Endothelial cell (in vitro differentiated cells): ENCODE results near the gene NIPAL3. TPM values are rescaled to one million over a fixed set of nuclear protein-coding genes. Genes with fewer than 3 reads are reported as not detected.

ENCODE experiments used
- DNase-seq: peaks from one replicate; pipeline ENCODE4 v3.0.0; 2021; ENCODE audit warnings: low spot score
- H3K27ac Mint-ChIP-seq: one replicate; pipeline ENCODE4 v1.8.0; 2021; ENCODE audit warnings: mixed read lengths, inconsistent platforms; ENCODE audit not compliant: unreplicated experiment
- H3K27me3 Mint-ChIP-seq: one replicate; pipeline ENCODE4 v1.8.0; 2021; ENCODE audit warnings: mild to moderate bottlenecking, moderate library complexity, mixed read lengths, inconsistent platforms; ENCODE audit not compliant: unreplicated experiment
- H3K36me3 Mint-ChIP-seq: one replicate; pipeline ENCODE4 v1.8.0; 2021; ENCODE audit warnings: mild to moderate bottlenecking, low read depth, mixed read lengths, inconsistent platforms; ENCODE audit not compliant: unreplicated experiment
- H3K4me1 Mint-ChIP-seq: one replicate; pipeline ENCODE4 v1.8.0; 2021; ENCODE audit warnings: mild to moderate bottlenecking, mixed read lengths, inconsistent platforms; ENCODE audit not compliant: unreplicated experiment
- H3K4me3 Mint-ChIP-seq: one replicate; pipeline ENCODE4 v1.8.0; 2021; ENCODE audit warnings: mild to moderate bottlenecking, mixed read lengths, inconsistent platforms; ENCODE audit not compliant: unreplicated experiment
- H3K9me3 Mint-ChIP-seq: one replicate; pipeline ENCODE4 v1.8.0; 2021; ENCODE audit warnings: mixed read lengths, inconsistent platforms; ENCODE audit not compliant: unreplicated experiment
- long read RNA-seq: library from polyadenylated mRNA; unstranded; transcript quantifications from one replicate; pipeline ENCODE4 v2.0.0, GENCODE V29; 2020; ENCODE audit not compliant: unreplicated experiment
- total RNA-seq: library from RNA; stranded (reverse); fragmentation: NEBNext Ultra II Directional; extraction: Animal tissue kit (Norgen Biotek cat#: 25700); gene quantifications from one replicate; pipeline ENCODE4 v1.2.1, GENCODE V29; 2021; ENCODE audit not compliant: unreplicated experiment
- TF ChIP-seq, protein P1 (sequence below): fragments of 200-600 bp; sonication (generic); IDR thresholded peaks from one replicate; pipeline ENCODE4 v1.5.0; 2021; ENCODE audit warnings: antibody characterized with exemption; ENCODE audit not compliant: unreplicated experiment

Gene NIPAL3
- total RNA-seq: 9.4 TPM
- long read RNA-seq, partial matches to known transcripts: 0 of 13 reads
- long read RNA-seq, other reads (novel, unspliced or antisense): 6 of 13 reads

DNA sequence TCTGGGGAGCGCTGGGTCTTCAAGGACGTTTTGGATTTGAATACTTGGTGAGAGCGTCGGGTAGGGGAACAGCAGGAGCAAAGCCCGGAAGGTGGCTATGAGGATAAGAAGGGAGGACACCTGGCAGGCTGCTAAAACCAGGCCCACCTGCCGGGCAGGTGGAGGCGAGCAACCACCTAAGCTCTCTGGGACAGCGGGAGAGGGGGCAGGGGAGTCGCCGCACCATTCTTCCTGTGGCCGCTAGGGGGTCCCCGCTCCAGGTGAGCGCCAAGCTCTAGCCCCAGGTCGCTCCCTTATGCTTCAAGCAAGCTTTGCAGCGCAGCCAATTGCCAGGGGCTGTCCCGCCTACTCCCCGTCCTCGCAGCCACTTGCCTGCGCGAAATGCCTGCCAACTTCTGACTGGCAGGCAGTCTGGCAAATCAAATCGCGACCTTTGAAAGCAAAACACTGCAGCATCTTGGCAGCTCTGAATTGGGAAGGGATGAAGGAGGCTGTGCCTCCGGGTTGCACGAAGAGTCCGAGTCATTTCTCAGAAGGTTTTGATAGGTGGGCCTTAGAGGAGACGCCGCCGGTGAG, at the start of gene NIPAL3:
TSS of gene NIPAL3 (plus strand) at position 469 of the 576 bp plus-strand sequence. CDS start 3,746 bp downstream, outside the sequence.
- H3K4me1 Mint-ChIP-seq: peaks cover 13% of the 10 kb centered on the region
- no peaks in the 10 kb centered on the region for H3K9me3 Mint-ChIP-seq
- peaks cover 5% of the 10 kb centered on the region for H3K27me3 Mint-ChIP-seq
- no peaks in the 10 kb centered on the region for H3K36me3 Mint-ChIP-seq
- TF ChIP-seq, protein P1, sequence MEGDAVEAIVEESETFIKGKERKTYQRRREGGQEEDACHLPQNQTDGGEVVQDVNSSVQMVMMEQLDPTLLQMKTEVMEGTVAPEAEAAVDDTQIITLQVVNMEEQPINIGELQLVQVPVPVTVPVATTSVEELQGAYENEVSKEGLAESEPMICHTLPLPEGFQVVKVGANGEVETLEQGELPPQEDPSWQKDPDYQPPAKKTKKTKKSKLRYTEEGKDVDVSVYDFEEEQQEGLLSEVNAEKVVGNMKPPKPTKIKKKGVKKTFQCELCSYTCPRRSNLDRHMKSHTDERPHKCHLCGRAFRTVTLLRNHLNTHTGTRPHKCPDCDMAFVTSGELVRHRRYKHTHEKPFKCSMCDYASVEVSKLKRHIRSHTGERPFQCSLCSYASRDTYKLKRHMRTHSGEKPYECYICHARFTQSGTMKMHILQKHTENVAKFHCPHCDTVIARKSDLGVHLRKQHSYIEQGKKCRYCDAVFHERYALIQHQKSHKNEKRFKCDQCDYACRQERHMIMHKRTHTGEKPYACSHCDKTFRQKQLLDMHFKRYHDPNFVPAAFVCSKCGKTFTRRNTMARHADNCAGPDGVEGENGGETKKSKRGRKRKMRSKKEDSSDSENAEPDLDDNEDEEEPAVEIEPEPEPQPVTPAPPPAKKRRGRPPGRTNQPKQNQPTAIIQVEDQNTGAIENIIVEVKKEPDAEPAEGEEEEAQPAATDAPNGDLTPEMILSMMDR: peak; percentile 88
- DNase-seq: peak; percentile 95
- peak within 1 kb of the TSS; percentile 97 for H3K4me3 Mint-ChIP-seq
- peak within 1 kb of the TSS; percentile 52 for H3K27ac Mint-ChIP-seq

DNA sequence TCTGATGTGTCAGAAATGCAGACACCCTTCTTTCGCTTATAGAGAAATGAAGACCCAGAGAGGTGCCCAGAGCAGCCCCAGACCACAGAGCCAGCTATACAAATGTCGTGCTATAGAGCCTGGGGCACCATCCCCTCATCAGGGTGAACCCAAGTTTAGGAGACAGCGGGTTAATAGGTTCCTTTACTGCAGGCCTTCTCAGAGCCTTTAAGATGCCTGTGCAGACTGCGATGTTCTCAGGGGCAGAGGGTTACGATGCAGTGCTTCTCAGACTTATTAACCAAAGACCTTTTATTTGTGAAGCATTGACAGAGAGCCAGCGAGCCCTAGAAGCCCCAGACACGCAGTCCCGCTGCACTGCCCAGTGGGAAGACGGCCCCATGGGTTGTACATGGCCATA, 48.9 kb upstream of the NIPAL3 start:
- Mint-ChIP-seq H3K4me1 (no peaks in the 10 kb centered on the region), H3K9me3 (no peaks in the 10 kb centered on the region), H3K36me3 (no peaks in the 10 kb centered on the region), H3K4me3 (no peak overlapping the region), H3K27me3 (peaks cover 2% of the 10 kb centered on the region), H3K27ac (no peak overlapping the region)
- DNase-seq: no peak
- TF ChIP-seq, protein P1: no peak

DNA sequence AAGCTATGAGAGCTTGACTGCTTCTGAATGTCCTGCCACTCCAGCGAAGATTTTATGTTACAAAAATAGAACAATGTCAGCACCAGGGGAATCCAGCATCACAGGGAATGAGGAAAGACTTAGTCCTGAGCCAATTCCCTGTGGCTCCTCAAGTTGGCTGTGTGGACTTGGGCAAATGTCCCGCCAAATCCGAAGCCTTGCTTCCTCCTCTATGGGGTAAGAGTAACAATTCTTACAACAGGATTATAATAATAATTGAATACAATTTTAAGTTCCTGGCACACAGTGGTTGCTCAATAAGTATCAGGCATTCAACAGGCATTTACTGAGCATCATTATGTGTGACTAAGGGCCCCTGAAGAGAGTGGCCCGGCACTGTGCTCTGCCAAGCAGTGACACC, 46.4 kb upstream of the NIPAL3 start:
- TF ChIP-seq, protein P1: no peak
- Mint-ChIP-seq H3K36me3 (no peaks in the 10 kb centered on the region), H3K4me3 (no peak overlapping the region), H3K4me1 (peaks cover 3% of the 10 kb centered on the region), H3K27me3 (peaks cover 2% of the 10 kb centered on the region), H3K27ac (no peak overlapping the region), H3K9me3 (no peaks in the 10 kb centered on the region)
- DNase-seq: no peak

DNA sequence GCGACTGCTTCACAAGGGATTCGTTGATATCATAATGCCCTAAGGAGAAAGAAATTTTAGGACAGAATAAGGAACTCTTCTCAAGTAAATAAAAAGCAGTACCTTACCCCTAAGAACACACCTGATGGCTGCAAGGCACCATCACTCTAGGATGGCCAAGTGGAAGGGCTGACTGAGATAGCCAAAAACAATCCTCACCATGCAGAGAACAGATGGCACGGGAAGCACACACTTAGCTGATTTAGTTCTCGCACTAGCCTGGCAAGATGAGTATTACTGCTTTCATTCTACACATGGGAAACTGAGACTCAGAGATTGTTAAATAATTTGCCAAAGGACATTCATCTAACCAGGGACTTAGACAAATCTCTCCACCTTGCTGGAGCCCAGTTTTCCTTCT, 45.8 kb upstream of the NIPAL3 start:
- TF ChIP-seq, protein P1: no peak
- no peak overlapping the region for H3K4me3 Mint-ChIP-seq
- DNase-seq: no peak
- H3K36me3 Mint-ChIP-seq: no peaks in the 10 kb centered on the region
- no peaks in the 10 kb centered on the region for H3K9me3 Mint-ChIP-seq
- H3K27me3 Mint-ChIP-seq: peaks cover 1% of the 10 kb centered on the region
- no peak overlapping the region for H3K27ac Mint-ChIP-seq
- peaks cover 3% of the 10 kb centered on the region for H3K4me1 Mint-ChIP-seq

DNA sequence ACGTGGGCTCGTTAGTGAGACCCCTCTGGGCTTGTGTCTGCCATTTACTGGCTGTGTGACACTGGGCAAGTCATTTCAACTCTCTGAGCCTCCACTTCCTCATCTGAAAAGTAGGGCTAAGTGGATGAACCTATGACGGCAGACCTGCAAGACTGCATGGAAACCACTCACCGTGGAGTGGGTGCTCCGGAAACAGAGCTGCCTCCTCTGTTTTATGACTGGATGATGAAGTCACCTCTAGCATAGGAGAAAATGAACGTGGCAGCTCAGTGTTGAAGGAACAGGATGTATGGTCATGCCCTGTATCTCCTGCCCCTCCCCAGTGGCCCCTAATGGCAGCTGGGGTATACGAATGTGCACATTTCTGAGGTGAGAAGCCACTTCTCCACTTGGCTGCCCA, 42.6 kb upstream of the NIPAL3 start:
- peaks cover 3% of the 10 kb centered on the region for H3K4me1 Mint-ChIP-seq
- no peak overlapping the region for H3K27ac Mint-ChIP-seq
- DNase-seq: no peak
- no peaks in the 10 kb centered on the region for H3K36me3 Mint-ChIP-seq
- no peak overlapping the region for H3K4me3 Mint-ChIP-seq
- no peaks in the 10 kb centered on the region for H3K9me3 Mint-ChIP-seq
- no peaks in the 10 kb centered on the region for H3K27me3 Mint-ChIP-seq
- TF ChIP-seq, protein P1: no peak
